ENCODE data around the gene PRSS58. TPM values are rescaled to one million over a fixed set of nuclear protein-coding genes. Genes with fewer than 3 reads are reported as not detected.

The PRSS58 gene
- total RNA-seq, 1 donor from 2014 or later, result not detected

Other genes starting within 250 kb of the PRSS58 start
- gene MGAM2, start 146.3 kb downstream of the PRSS58 start, total RNA-seq, result not detected in 2 replicates